ENCODE results near the gene POLD2. TPM values are rescaled to one million over a fixed set of nuclear protein-coding genes. Genes with fewer than 3 reads are reported as not detected.
A peak's percentile ranks its signal among the peaks of the same experiment; 100 is the strongest.

POLD2 gene
- polyA plus RNA-seq, 2 donors = 60.1 to 94.9 TPM

DNA sequence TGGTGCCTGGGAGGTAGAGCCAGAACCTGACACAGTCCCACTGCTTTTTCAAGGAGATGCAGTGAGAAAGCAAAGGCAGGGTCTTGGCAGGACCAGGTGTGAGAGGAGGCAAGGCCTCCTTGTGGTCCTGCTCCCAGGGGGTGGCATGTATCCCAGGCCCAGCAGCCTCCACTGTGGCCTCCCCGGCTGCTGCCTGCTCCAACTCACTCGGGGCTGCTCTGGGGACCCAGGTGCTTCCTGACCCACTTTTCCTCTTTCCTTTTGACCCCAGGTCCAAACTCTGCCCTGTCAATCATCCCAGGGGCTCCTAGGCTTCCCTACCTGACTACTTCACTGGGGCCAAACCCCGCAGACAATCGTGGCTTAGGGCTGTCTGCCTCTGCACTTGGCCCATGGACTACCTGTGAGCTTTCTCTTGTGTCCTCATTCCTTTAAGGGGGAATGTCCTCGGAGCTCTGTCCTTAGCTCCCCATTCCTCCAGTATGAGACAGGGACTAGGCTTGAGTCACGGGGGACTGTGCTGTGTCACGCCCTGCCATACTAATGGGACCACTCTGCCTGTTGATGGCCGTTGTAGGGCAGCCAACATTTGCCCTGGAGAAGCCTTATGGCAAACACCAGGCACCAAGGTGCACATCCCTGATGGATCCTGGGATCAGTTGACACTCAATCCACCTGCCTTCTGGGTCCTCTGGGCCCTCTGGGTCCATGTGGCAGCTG, 20.3 kb downstream of the POLD2 start:
- Histone ChIP-seq H3K27me3 (ENCODE audit: control insufficient read depth in 1 of 2, insufficient read depth in 2 of 2, low read length in 2 of 2) (no peaks in the 10 kb centered on the region), H3K36me3 (ENCODE audit: control insufficient read depth in 2 of 2, insufficient read depth in 2 of 2, low read length in 1 of 2) (no peaks in the 10 kb centered on the region), H3K4me1 (ENCODE audit: control insufficient read depth in 2 of 2, insufficient read depth in 2 of 2, low read length in 1 of 2) (peaks cover 15 to 19% of the 10 kb centered on the region in 2 donors), H3K27ac (ENCODE audit: low read depth in 2 of 2, low read length in 1 of 2) (peak overlapping the region; percentile 22 to 69), H3K9me3 (ENCODE audit: control insufficient read depth in 2 of 2, insufficient read depth in 1 of 2, low read depth in 1 of 2, low read length in 1 of 2) (no peaks in the 10 kb centered on the region), H3K4me3 (ENCODE audit: low read depth in 1 of 2, low read length in 2 of 2) (no peak overlapping the region)
- WGBS, 2 donors = 73 to 76% methylated on average over 8 of the region's 8 CpGs

DNA sequence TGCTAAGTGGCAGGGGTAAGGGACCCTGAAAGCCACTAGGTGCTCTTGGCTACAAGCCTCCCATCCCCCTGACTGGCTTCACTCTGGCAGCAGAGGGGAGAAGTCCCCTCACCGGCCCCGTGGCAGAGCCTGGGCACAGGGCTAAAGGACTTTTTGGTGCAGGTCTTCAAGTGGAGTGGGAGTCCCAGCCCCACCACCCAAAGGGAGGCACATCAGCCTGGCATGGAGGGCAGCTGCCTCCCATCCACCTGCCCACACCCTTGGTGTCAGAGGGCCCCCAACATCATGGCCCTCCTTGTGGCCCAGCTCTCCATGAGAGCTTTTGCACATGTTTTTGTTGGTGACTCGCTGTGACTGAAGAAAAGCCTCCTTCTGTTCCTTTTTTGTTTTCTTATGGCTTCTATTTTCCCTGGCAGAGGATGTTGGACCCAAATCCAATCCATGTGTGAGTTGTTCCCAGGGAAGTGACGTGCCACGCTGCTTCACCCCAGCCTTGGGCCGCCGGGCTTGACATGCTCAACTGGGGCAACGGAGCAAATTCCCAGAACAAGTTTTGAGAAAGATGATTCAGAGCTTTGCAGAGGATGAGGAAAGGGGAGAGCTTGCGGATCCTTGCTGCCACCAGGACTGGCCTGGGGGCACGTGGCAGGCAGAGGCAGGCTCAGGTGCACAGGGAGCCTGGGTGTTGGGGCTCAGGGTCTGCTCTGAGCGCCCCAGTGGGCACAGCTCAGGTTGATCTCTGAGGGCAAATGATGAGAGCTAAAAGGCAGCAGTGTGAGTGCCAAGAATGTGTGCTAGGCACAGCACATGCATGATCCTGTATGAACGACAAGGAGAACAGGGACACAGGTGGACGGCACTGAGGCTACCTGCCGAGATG, 21.1 kb downstream of the POLD2 start:
- Histone ChIP-seq H3K4me1 (ENCODE audit: control insufficient read depth in 2 of 2, insufficient read depth in 2 of 2, low read length in 1 of 2) (peaks cover 11 to 19% of the 10 kb centered on the region in 2 donors), H3K27me3 (ENCODE audit: control insufficient read depth in 1 of 2, insufficient read depth in 2 of 2, low read length in 2 of 2) (no peaks in the 10 kb centered on the region), H3K36me3 (ENCODE audit: control insufficient read depth in 2 of 2, insufficient read depth in 2 of 2, low read length in 1 of 2) (no peaks in the 10 kb centered on the region), H3K4me3 (ENCODE audit: low read depth in 1 of 2, low read length in 2 of 2) (no peak overlapping the region), H3K9me3 (ENCODE audit: control insufficient read depth in 2 of 2, insufficient read depth in 1 of 2, low read depth in 1 of 2, low read length in 1 of 2) (no peaks in the 10 kb centered on the region), H3K27ac (ENCODE audit: low read depth in 2 of 2, low read length in 1 of 2) (peak overlapping the region; percentile 22 to 69)
- WGBS, 2 donors = 52 to 65% methylated on average over 14 of the region's 14 CpGs

DNA sequence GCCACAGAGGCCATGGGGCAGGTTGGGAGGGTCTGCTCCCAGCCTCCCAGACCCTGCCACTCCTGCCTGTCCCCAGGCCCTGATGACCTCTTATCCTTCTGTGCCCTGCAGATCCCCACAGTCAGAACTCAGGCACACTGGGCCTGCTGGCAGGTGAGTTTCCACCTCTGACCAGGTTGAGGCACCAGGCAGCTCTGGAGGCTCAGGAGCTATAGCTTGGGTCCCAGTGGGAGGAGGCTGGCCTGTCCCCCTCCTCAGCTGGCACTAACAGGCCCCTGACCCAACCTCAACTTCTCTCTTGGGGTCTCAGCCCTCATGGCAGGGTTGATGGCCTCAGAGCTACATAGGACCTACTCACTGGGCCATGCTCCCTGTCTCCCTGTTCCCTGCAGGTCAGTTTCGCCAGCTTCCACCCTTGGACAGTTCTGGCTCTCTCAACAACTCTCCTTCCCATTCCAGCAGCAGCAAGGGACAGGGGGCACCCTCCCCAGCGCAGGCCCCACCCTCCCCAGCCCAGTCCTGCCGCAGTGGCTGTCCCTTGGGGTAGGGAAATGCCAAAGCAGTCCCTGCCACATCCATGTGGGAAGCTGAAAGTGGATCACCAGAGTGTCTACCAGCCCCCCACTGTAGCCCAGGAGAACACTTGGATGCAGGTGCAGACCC, 21.9 kb downstream of the POLD2 start:
- H3K4me1 ChIP-seq (ENCODE audit: control insufficient read depth in 2 of 2, insufficient read depth in 2 of 2, low read length in 1 of 2) = peaks cover 6 to 19% of the 10 kb centered on the region in 2 donors
- 87 to 93% methylated on average over 3 of the region's 3 CpGs for WGBS, 2 donors
- H3K36me3 ChIP-seq (ENCODE audit: control insufficient read depth in 2 of 2, insufficient read depth in 2 of 2, low read length in 1 of 2) = no peaks in the 10 kb centered on the region
- H3K4me3 ChIP-seq (ENCODE audit: low read depth in 1 of 2, low read length in 2 of 2) = no peak overlapping the region
- no peaks in the 10 kb centered on the region for H3K27me3 ChIP-seq (ENCODE audit: control insufficient read depth in 1 of 2, insufficient read depth in 2 of 2, low read length in 2 of 2)
- peak overlapping the region; percentile 52 to 65 for H3K27ac ChIP-seq (ENCODE audit: low read depth in 2 of 2, low read length in 1 of 2)
- H3K9me3 ChIP-seq (ENCODE audit: control insufficient read depth in 2 of 2, insufficient read depth in 1 of 2, low read depth in 1 of 2, low read length in 1 of 2) = no peaks in the 10 kb centered on the region

DNA sequence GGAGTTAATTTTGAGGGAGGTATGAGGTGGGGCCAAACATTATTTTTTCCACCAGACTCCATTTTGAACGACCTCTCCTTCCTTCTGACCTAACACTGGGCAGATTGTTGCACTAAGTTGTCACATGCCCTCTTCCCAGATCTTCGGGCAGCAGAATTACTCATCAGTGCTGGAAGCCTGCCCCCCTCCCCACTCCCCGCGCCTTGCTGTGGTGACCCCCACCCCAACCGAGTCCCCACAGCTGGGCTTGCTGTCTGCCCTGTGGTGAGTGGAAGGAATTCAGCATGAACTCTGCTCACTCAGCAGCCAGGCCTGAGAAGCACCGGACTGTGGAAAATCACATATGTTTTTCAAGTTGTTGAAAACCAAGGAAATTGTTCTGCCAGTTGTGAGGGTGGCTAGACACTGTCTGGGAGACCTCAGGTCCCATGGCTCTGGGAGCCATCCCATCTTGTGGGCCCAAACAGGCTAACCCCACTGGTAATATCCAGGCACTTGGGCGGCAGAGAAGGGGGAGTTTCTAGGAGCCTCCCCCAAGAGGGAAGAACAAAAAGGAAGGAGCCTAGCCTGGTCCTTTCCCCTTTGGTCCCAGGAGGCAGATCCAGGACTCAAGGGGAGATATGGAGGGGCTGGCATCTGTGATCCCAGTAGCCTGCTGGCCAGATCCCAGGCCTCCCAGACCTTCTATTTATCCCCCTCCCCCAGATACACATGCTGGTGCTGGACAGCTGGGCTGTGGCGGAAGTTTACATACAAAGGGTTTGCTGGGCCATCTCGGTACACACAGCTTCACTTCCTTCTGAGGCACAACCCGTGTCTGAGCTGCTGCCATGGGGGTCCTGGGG, 22.7 kb downstream of the POLD2 start:
- 62 to 65% methylated on average over 8 to 10 of the region's 10 CpGs for WGBS, 2 donors
- Histone ChIP-seq H3K27me3 (ENCODE audit: control insufficient read depth in 1 of 2, insufficient read depth in 2 of 2, low read length in 2 of 2) (no peaks in the 10 kb centered on the region), H3K4me1 (ENCODE audit: control insufficient read depth in 2 of 2, insufficient read depth in 2 of 2, low read length in 1 of 2) (peaks cover 6 to 17% of the 10 kb centered on the region in 2 donors)

DNA sequence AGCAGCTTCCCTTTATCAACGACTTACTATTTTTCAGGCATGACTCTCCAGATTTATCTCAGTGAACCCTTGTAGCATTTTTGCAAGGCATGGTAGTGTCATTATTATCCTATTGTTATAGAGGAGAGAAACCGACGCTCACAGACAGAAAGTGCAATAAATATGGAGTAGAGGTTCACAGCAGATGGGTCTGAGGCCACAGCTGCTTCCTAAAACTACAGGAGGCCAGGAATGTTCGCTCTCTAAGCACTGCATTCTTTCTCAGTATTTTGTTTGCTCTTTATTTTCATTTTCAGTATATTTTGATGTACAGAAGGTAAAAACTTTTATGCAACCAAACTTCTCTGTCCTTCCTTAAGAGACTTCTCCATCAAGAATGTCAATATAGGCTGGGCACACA, 23.7 kb downstream of the POLD2 start:
- no peak overlapping the region for H3K27ac ChIP-seq (ENCODE audit: low read depth in 2 of 2, low read length in 1 of 2)
- WGBS, 2 donors = 62 to 68% methylated on average over 4 of the region's 4 CpGs
- no peak overlapping the region for H3K4me3 ChIP-seq (ENCODE audit: low read depth in 1 of 2, low read length in 2 of 2)
- no peaks in the 10 kb centered on the region for H3K36me3 ChIP-seq (ENCODE audit: control insufficient read depth in 2 of 2, insufficient read depth in 2 of 2, low read length in 1 of 2)
- H3K9me3 ChIP-seq (ENCODE audit: control insufficient read depth in 2 of 2, insufficient read depth in 1 of 2, low read depth in 1 of 2, low read length in 1 of 2) = no peaks in the 10 kb centered on the region
- H3K4me1 ChIP-seq (ENCODE audit: control insufficient read depth in 2 of 2, insufficient read depth in 2 of 2, low read length in 1 of 2) = peaks cover 7 to 12% of the 10 kb centered on the region in 2 donors
- H3K27me3 ChIP-seq (ENCODE audit: control insufficient read depth in 1 of 2, insufficient read depth in 2 of 2, low read length in 2 of 2) = no peaks in the 10 kb centered on the region

More for the DNA sequence above, 22.7 kb downstream of the POLD2 start:
- H3K27ac ChIP-seq (ENCODE audit: low read depth in 2 of 2, low read length in 1 of 2) = peak overlapping the region; percentile 52 to 56
- H3K36me3 ChIP-seq (ENCODE audit: control insufficient read depth in 2 of 2, insufficient read depth in 2 of 2, low read length in 1 of 2) = no peaks in the 10 kb centered on the region
- H3K9me3 ChIP-seq (ENCODE audit: control insufficient read depth in 2 of 2, insufficient read depth in 1 of 2, low read depth in 1 of 2, low read length in 1 of 2) = no peaks in the 10 kb centered on the region
- H3K4me3 ChIP-seq (ENCODE audit: low read depth in 1 of 2, low read length in 2 of 2) = no peak overlapping the region

DNA sequence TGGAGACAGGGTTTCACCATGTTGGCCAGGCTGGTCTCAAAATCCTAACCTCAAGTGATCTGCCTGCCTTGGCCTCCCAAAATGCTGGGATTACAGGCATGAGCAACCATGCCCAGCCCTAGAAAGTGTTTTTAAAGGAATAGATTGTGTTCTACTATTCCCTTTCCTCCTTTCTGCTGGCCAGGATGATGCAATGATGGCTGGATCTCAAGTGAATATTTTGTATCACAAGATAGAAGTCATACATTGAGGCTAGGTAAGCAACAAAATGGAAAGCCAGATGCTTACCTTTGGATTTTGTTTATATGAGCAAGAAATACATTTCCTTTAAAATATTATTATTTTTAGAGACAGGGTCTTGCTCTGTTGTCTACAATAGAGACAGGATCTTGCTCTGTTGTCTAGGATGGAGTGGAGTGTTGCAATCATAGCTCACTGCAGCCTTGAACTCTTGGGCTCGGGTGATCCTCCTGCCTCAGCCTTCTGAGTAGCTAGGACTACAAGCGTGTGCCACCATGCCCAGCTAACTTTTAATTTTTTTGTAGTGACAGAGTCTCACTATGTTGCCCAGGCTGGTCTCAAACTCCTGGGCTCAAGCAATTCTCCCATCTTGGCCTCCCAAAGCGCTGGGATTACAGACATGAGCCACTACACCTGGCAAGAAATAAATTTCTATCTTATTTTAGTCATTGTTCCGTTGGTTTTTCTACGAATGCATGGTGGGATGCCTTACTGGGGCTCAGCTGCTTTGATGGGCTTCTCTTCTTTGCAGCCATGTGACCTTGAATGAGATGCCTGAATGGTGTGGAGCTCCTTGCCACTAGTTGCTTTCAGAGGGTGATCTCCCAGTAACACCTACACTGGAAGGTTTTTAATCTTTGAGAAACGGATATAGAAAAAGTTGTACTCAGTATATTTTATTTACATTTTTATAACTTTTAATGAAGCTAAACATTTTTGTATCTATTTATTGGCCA, 25.0 kb downstream of the POLD2 start:
- no peaks in the 10 kb centered on the region for H3K27me3 ChIP-seq (ENCODE audit: control insufficient read depth in 1 of 2, insufficient read depth in 2 of 2, low read length in 2 of 2)
- no peaks in the 10 kb centered on the region for H3K9me3 ChIP-seq (ENCODE audit: control insufficient read depth in 2 of 2, insufficient read depth in 1 of 2, low read depth in 1 of 2, low read length in 1 of 2)
- H3K4me3 ChIP-seq (ENCODE audit: low read depth in 1 of 2, low read length in 2 of 2) = no peak overlapping the region
- H3K4me1 ChIP-seq (ENCODE audit: control insufficient read depth in 2 of 2, insufficient read depth in 2 of 2, low read length in 1 of 2) = peaks cover 7 to 12% of the 10 kb centered on the region in 2 donors
- no peaks in the 10 kb centered on the region for H3K36me3 ChIP-seq (ENCODE audit: control insufficient read depth in 2 of 2, insufficient read depth in 2 of 2, low read length in 1 of 2)
- 91 to 92% methylated on average over 6 of the region's 6 CpGs for WGBS, 2 donors
- H3K27ac ChIP-seq (ENCODE audit: low read depth in 2 of 2, low read length in 1 of 2) = no peak overlapping the region

DNA sequence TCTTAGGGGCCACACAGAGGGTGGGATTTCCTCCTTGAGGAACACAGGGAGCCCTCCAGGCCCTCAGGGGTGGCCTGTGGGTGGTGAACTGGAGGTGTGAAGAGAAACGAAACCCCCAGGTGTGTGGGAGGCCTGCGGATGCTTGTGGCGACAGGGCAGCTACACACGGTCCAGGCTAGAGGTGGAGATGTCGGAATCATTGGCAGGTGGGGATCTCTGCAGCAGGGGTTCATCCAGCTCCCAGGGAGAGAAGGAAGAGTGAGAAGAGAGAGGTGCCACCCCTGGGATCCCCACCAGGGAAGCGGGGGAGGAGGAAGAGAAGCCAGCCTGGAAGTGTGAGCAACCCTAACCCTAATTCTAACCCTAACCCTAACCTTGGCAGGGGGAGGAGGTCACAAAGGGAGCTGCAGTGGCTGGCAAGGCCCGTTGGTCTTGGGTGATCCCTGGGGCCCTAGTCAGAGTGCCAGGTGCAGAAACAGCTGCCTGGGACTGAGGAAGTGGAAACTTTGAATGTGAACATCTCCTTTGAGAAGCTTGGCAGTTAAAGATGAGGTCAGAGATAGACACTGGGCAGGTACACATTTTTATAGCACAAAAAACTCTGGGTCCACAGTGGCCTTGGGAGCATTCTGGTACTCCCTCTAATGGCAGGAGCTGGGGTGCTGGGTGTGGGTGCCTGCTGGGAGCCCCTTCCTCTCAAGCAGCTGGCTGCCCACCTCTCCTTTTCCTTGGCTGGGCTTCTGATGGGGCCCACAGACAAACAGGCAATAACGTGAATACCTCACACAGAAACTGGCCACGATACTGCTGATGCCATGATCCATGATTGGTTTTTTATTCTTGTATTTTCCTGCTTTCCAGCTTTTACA, 26.1 kb downstream of the POLD2 start:
- Histone ChIP-seq H3K4me3 (ENCODE audit: low read depth in 1 of 2, low read length in 2 of 2) (no peak overlapping the region), H3K4me1 (ENCODE audit: control insufficient read depth in 2 of 2, insufficient read depth in 2 of 2, low read length in 1 of 2) (peaks cover 2 to 4% of the 10 kb centered on the region in 2 donors), H3K36me3 (ENCODE audit: control insufficient read depth in 2 of 2, insufficient read depth in 2 of 2, low read length in 1 of 2) (no peaks in the 10 kb centered on the region), H3K9me3 (ENCODE audit: control insufficient read depth in 2 of 2, insufficient read depth in 1 of 2, low read depth in 1 of 2, low read length in 1 of 2) (no peaks in the 10 kb centered on the region), H3K27ac (ENCODE audit: low read depth in 2 of 2, low read length in 1 of 2) (no peak overlapping the region), H3K27me3 (ENCODE audit: control insufficient read depth in 1 of 2, insufficient read depth in 2 of 2, low read length in 2 of 2) (no peaks in the 10 kb centered on the region)
- WGBS, 2 donors = 78 to 80% methylated on average over 9 of the region's 9 CpGs
